ENCODE measurements around the gene C5orf22. TPM values are rescaled to one million over a fixed set of nuclear protein-coding genes. Genes with fewer than 3 reads are reported as not detected.

Gene C5orf22
- total and polyA plus RNA-seq, 2 donors (not counting 3 experiments of a cell fraction or from before 2014, with no cell fraction given), result 11.7 to 27.5 TPM

- TF ChIP-seq GATA2 (IDR thresholded peaks at IDR 0.05; ENCODE audit: insufficient read depth, insufficient read length, low read depth, low read length) (no peak), EZH2 (IDR thresholded peaks at IDR 0.05; ENCODE audit: borderline replicate concordance, low read depth, low read length, severe bottlenecking) (no peak), MAX (IDR thresholded peaks at IDR 0.05; ENCODE audit: insufficient read depth, insufficient read length) (no peak), POLR2AphosphoS5 (IDR thresholded peaks at IDR 0.05; ENCODE audit: insufficient read depth, low read depth, low read length) (no peak), FOS (IDR thresholded peaks at IDR 0.05; ENCODE audit: borderline replicate concordance, insufficient read depth, low read length) (no peak), CTCF (IDR thresholded peaks at IDR 0.05; ENCODE audit: extremely low read depth in 1 of 2, insufficient read depth in 1 of 2, low read depth in 1 of 2, low read length in 2 of 2) (no peak), JUN (IDR thresholded peaks at IDR 0.05; ENCODE audit: borderline replicate concordance, insufficient read depth, insufficient read length, low read depth) (no peak), POLR2A (IDR thresholded peaks at IDR 0.05; ENCODE audit: low read depth, low read length) (no peak)
- Histone ChIP-seq H3K27me3 (ENCODE audit: control insufficient read depth in 2 of 2, insufficient read depth in 2 of 2, low read length in 2 of 2) (peaks cover 1 to 5% of the 10 kb centered on the region in 2 experiments), H2AFZ (ENCODE audit: low read depth, low read length) (no peak overlapping the region), H3K4me1 (ENCODE audit: control insufficient read depth, extremely low read depth, insufficient read depth, low read length) (no peaks in the 10 kb centered on the region), H3K27ac (ENCODE audit: insufficient read depth, low read depth, low read length) (no peak overlapping the region), H3K79me2 (ENCODE audit: control insufficient read depth, insufficient read depth, low read length) (no peaks in the 10 kb centered on the region), H3K4me2 (ENCODE audit: insufficient read depth, low read length) (no peak overlapping the region), H3K4me3 (replicated peaks in 1 of 3; ENCODE audit: insufficient read depth in 1 of 3, low read depth in 1 of 3, low read length in 3 of 3) (no peak overlapping the region), H3K9me1 (replicated peaks; ENCODE audit: control insufficient read depth, extremely low read depth, insufficient read depth, low read length) (no peaks in the 10 kb centered on the region), H4K20me1 (replicated peaks; ENCODE audit: control insufficient read depth, extremely low read depth, insufficient read depth, low read length) (no peaks in the 10 kb centered on the region), H3K9ac (replicated peaks; ENCODE audit: extremely low read depth, insufficient read depth, low read length) (no peak overlapping the region), H3K36me3 (ENCODE audit: control insufficient read depth in 2 of 2, extremely low read depth in 1 of 2, insufficient read depth in 2 of 2, low read length in 2 of 2) (no peaks in the 10 kb centered on the region), H3K9me3 (replicated peaks; ENCODE audit: control insufficient read depth, insufficient read depth, low read length) (no peaks in the 10 kb centered on the region)
- intact Hi-C loops (cut with micrococcal nuclease), result no loop called here
- FAIRE-seq (no peak), DNase-seq (ENCODE audit: low read depth, low spot score) (no peak)
- ChIA-PET POLR2A (no interaction called here), CTCF (no interaction called here)
- BruUV-seq (replicated peaks), result no TSS peak
- dilution Hi-C loops (cut with MboI; ENCODE audit: extremely low pct_ligation_motif_present, low sequenced_read_pairs), result no loop called here
Observed at GRCh38 chr5:31573494-31574142, 41.5 kb downstream of the C5orf22 start.
